HepG2 (cell line): ENCODE measurements around the gene MS4A15. TPM values are rescaled to one million over a fixed set of nuclear protein-coding genes. Genes with fewer than 3 reads are reported as not detected.

Experiments used
- ATAC-seq: fragments of 200-7000 bp; cut with Tn5 transposase; 3 replicates; pipeline ENCODE4 v1.9.1; 2020; ENCODE audit warnings: mild to moderate bottlenecking, moderate library complexity
- BruUV-seq: library from RNA; stranded (reverse); fragments of 400-500 nt; replicated peaks from 2 replicates; lab custom pipeline; 2021; lab: Mats Ljungman, UMichigan
- CTCF ChIA-PET: fragments of 300-600 bp; formaldehyde crosslinking; extraction: SDS; loops from one replicate; lab custom pipeline; 2021; ENCODE audit warnings: low total read pairs, inconsistent platforms, low intra/inter-chr PET ratio; lab: Yijun Ruan, JAX
- POLR2A ChIA-PET: fragments of 350-600 bp; sonication (Branson Sonifier 250); formaldehyde crosslinking; loops from one replicate; lab custom pipeline; 2020; ENCODE audit warnings: antibody characterized with exemption, inconsistent platforms; lab: Yijun Ruan, JAX
- DNase-seq: peaks from one replicate; pipeline ENCODE4 v3.0.0-alpha.2; 2015; ENCODE audit warnings: low spot score
- FAIRE-seq: peaks from 3 replicates; lab custom pipeline; 2011; peaks lifted over from hg19 to GRCh38; lab: Jason Lieb, UNC
- H2AFZ ChIP-seq: one replicate; pipeline ENCODE4 v1.6.1; 2011; ENCODE audit warnings: low read length, inconsistent platforms
- H3K27ac ChIP-seq: fragments of 300-600 bp; 3 replicates; pipeline ENCODE4 v1.8.0; 2011; ENCODE audit warnings: mixed run types, mild to moderate bottlenecking, mixed read lengths, low read length, inconsistent platforms; ENCODE audit not compliant: insufficient read depth; ENCODE audit errors: extremely low read length
- H3K27me3 ChIP-seq, 2 experiments: fragments of 200-600 bp in 1 of 2; 2 replicates in 1 of 2; 3 replicates in 1 of 2; pipeline versions ENCODE4 v1.6.0 to v1.8.0; 2011; ENCODE audit warnings: low read length in 2 of 2, mild to moderate bottlenecking in 2 of 2, moderate library complexity in 2 of 2, inconsistent platforms in 1 of 2; ENCODE audit not compliant: insufficient read depth in 2 of 2, control insufficient read depth in 1 of 2
- H3K36me3 ChIP-seq, 2 experiments: fragments of 200-600 bp in 1 of 2; replicated peaks in 1 of 2; 2 replicates in 1 of 2; 3 replicates in 1 of 2; pipeline versions ENCODE4 v1.5.1 to v1.8.0; 2011; ENCODE audit warnings: low read length in 2 of 2, inconsistent platforms in 1 of 2; ENCODE audit not compliant: insufficient read depth in 2 of 2, control insufficient read depth in 1 of 2
- H3K4me1 ChIP-seq: 2 replicates; pipeline ENCODE4 v1.5.1; 2012; ENCODE audit warnings: low read length, inconsistent platforms; ENCODE audit not compliant: insufficient read depth
- H3K4me2 ChIP-seq: 2 replicates; pipeline ENCODE4 v1.6.0; 2011; ENCODE audit warnings: low read depth, low read length, inconsistent platforms
- H3K4me3 ChIP-seq, 3 experiments: fragments of 200-600 bp in 1 of 3; sonication (generic), shearing (Covaris generic) in 1 of 3; replicated peaks in 1 of 3; 2 replicates each; pipeline ENCODE4 v1.5.1; 2011 to 2016; ENCODE audit warnings: low read length in 3 of 3, inconsistent platforms in 2 of 3, low read depth in 2 of 3, mild to moderate bottlenecking in 2 of 3, control low read depth in 1 of 3, mixed read lengths in 1 of 3; ENCODE audit not compliant: insufficient read depth in 1 of 3
- H3K79me2 ChIP-seq: one replicate; pipeline ENCODE4 v1.6.1; 2011; ENCODE audit warnings: low read length, inconsistent platforms; ENCODE audit not compliant: insufficient read depth
- H3K9ac ChIP-seq: 2 replicates; pipeline ENCODE4 v1.6.0; 2011; ENCODE audit warnings: mild to moderate bottlenecking, low read depth, low read length, inconsistent platforms; ENCODE audit not compliant: insufficient read depth
- H3K9me3 ChIP-seq: 2 replicates; pipeline ENCODE4 v1.5.1; 2012; ENCODE audit warnings: mild to moderate bottlenecking, low read length
- H4K20me1 ChIP-seq: 2 replicates; pipeline ENCODE4 v1.6.0; 2011; ENCODE audit warnings: inconsistent platforms, mild to moderate bottlenecking, low read length, moderate library complexity; ENCODE audit not compliant: insufficient read depth
- MTF2 ChIP-seq: sonication (generic); formaldehyde crosslinking; IDR thresholded peaks from 2 replicates; pipeline ENCODE4 v1.5.0; 2020; ENCODE audit warnings: missing genetic modification reagents, borderline replicate concordance
- PAX8 ChIP-seq: sonication (generic); formaldehyde crosslinking; IDR thresholded peaks from 2 replicates; pipeline ENCODE4 v1.8.0; 2022; ENCODE audit warnings: mild to moderate bottlenecking, missing genetic modification reagents, borderline replicate concordance
- POGK ChIP-seq: sonication (generic); formaldehyde crosslinking; conservative IDR thresholded peaks from 2 replicates; pipeline ENCODE4 v1.8.0; 2022; ENCODE audit warnings: mild to moderate bottlenecking, moderate library complexity, missing genetic modification reagents
- PPARG ChIP-seq: conservative IDR thresholded peaks from 2 replicates; pipeline ENCODE4 v1.6.1; 2016; ENCODE audit warnings: missing biosample characterization, missing genetic modification reagents
- PREB ChIP-seq: sonication (generic); formaldehyde crosslinking; IDR thresholded peaks from 2 replicates; pipeline ENCODE4 v1.4.0; 2020; ENCODE audit warnings: missing genetic modification reagents
- ZNF335 ChIP-seq: sonication (generic); formaldehyde crosslinking; IDR thresholded peaks from 2 replicates; pipeline ENCODE4 v1.4.0; 2020; ENCODE audit warnings: missing genetic modification reagents
- ZNF431 ChIP-seq: sonication (generic); formaldehyde crosslinking; IDR thresholded peaks from 2 replicates; pipeline ENCODE4 v1.9.0; 2022; ENCODE audit warnings: missing genetic modification reagents, low read depth, mild to moderate bottlenecking, borderline replicate concordance
- ZNF687 ChIP-seq: sonication (generic); formaldehyde crosslinking; IDR thresholded peaks from 2 replicates; pipeline ENCODE4 v1.5.1; 2020; ENCODE audit warnings: mild to moderate bottlenecking, missing genetic modification reagents, moderate library complexity
- in situ Hi-C: cut with HindIII; loops from 2 replicates; pipeline ENCODE4 v1.10.0; 2017; ENCODE audit warnings: low pct_unique_long_range_greater_than_20kb; ENCODE audit not compliant: extremely low pct_ligation_motif_present
- intact Hi-C: fragments of 100-400 bp; cut with micrococcal nuclease; formaldehyde crosslinking; loops from one replicate; pipeline ENCODE4 v1.10.0; 2022; ENCODE audit not compliant: unreplicated experiment
- polyA plus RNA-seq, 8 experiments: library from polyadenylated mRNA; depleted of rRNA in 3 of 8; stranded (reverse) in 7 of 8; unstranded in 1 of 8; fragments of >200 nt; fragmentation: Illumina TruSeq in 4 of 8; extraction: Trizol in 4 of 8; gene quantifications; 2 replicates each; pipeline versions ENCODE4 v1.2.1 to v1.2.3, GENCODE V29; 2011 to 2016; ENCODE audit warnings: low read depth in 4 of 8, missing spikeins in 1 of 8, mixed read lengths in 1 of 8; ENCODE audit not compliant: insufficient read depth in 1 of 8
- total RNA-seq, 5 experiments: library from RNA; depleted of rRNA; stranded (reverse); fragments of >200 nt; fragmentation: Illumina TruSeq; extraction: Trizol; gene quantifications; 2 replicates each; pipeline ENCODE4 v1.2.3, GENCODE V29; 2016; ENCODE audit warnings: low read depth in 1 of 5

Gene MS4A15
- total and polyA plus RNA-seq, 2 of the 13 experiments (the other 11 are each of a cell fraction or from before 2014, with no cell fraction given): not detected

DNA sequence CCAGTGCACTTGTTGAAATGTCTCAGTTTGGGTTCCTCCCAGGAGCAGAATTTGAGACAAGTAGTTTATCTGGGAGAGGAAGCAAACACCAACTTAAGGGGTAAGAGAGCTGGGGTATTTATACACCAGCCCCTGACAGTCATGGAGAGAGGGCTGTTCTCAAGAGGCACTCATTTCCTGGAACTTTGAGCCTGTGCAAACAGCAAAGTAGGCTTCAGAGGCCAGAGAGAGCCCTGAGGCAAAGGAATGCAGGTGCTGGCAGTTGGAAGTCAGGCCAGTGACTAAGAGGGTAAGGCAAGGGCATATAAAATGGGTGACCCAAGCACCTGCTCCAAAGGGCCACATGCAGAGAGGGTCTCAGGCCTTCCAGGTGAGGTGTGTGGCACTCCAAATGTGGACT lies 16.1 kb upstream of the MS4A15 start:
- Histone ChIP-seq H3K27ac (no peak overlapping the region), H3K27me3 (peaks cover 0 to 4% of the 10 kb centered on the region in 2 experiments; a peak in 3 of 5 replicates), H4K20me1 (no peaks in the 10 kb centered on the region), H3K4me1 (no peaks in the 10 kb centered on the region), H3K4me2 (no peak overlapping the region), H3K36me3 (no peaks in the 10 kb centered on the region), H3K79me2 (no peaks in the 10 kb centered on the region), H2AFZ (no peak overlapping the region), H3K4me3 (no peak overlapping the region), H3K9me3 (no peaks in the 10 kb centered on the region), H3K9ac (no peak overlapping the region)
- CTCF ChIA-PET: no interaction called here
- DNase-seq (no peak), FAIRE-seq (no peak), ATAC-seq (no peak)
- POLR2A ChIA-PET: no interaction called here
- intact Hi-C loops (no loop called here), in situ Hi-C loops (no loop called here)
- BruUV-seq: no TSS peak
- TF ChIP-seq ZNF335 (no peak), PPARG (CRISPR knock-in tag) (no peak), ZNF431 (no peak), PAX8 (CRISPR knock-in tag) (no peak), POGK (CRISPR knock-in tag) (no peak), PREB (CRISPR knock-in tag) (no peak), MTF2 (CRISPR knock-in tag) (no peak), ZNF687 (no peak)
